IPS-20b (cell line): ENCODE results near the gene ALOXE3.
A peak's percentile ranks its signal among the peaks of the same experiment; 100 is the strongest.

ENCODE experiments used
- H3K27ac ChIP-seq: one replicate; pipeline ENCODE4 v1.5.1; 2013; ENCODE audit warnings: low read length
- H3K27me3 ChIP-seq: 2 replicates; pipeline ENCODE4 v1.6.1; 2013; ENCODE audit warnings: mild to moderate bottlenecking, low read length, inconsistent platforms; ENCODE audit not compliant: insufficient read depth
- H3K36me3 ChIP-seq: 2 replicates; pipeline ENCODE4 v1.6.1; 2013; ENCODE audit warnings: low read depth, mild to moderate bottlenecking, inconsistent platforms, low read length, moderate library complexity; ENCODE audit not compliant: insufficient read depth
- H3K4me1 ChIP-seq: 2 replicates; pipeline ENCODE4 v1.6.1; 2013; ENCODE audit warnings: mild to moderate bottlenecking, control low read depth, inconsistent platforms, low read length, moderate library complexity; ENCODE audit not compliant: insufficient read depth
- H3K4me3 ChIP-seq: 2 replicates; pipeline ENCODE4 v1.5.1; 2013; ENCODE audit warnings: mild to moderate bottlenecking, low read length, inconsistent platforms
- H3K9ac ChIP-seq: 2 replicates; pipeline ENCODE4 v1.6.1; 2013; ENCODE audit warnings: low read depth, mild to moderate bottlenecking, inconsistent platforms, low read length, moderate library complexity
- H3K9me3 ChIP-seq: 2 replicates; pipeline ENCODE4 v1.6.1; 2013; ENCODE audit warnings: mild to moderate bottlenecking, low read depth, low read length, inconsistent platforms; ENCODE audit not compliant: insufficient read depth

The ALOXE3 gene

DNA sequence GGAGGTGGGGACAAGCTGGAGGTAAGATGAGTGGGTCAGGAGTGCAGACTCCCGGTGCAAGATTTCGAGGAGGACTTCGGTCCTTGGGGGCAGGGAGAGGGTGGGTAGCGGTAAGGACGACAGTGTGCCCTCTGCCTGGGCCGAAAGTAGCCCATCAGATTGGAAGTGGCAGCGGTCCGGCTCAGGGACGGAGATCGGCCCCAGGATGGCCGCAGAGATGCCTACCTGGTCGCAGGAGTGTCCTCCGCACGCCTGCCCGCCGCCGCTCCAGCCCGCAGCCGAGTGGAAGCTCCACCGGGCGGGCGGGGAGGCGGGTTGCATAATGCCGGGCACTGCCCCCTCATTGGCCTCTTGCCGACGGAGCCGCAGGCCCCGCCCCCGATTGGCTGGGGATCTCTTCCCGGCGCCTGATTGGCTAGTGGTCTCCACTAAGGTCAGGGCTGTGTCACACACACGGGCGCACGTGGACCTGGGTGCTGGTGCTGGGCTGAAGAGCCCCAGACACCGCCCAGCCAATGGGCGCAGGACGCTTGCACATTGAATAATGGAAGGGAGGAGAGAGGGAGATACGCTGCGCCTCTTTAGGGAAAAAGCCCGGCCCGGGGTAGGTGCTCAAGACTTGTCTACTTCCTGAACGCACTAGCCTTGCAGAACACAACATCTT lies 33.9 kb upstream of the ALOXE3 start, which contains the start of gene PER1:
Gene PER1 (minus strand): TSS at position 293 of the 664 bp plus-strand sequence. CDS start 1,698 bp downstream, outside the sequence.
- Histone ChIP-seq H3K9ac (peak within 1 kb of the TSS; percentile 87; the same call in 1 of the 2 replicates), H3K4me3 (peak within 1 kb of the TSS; percentile 93), H3K9me3 (no peaks in the 10 kb centered on the region), H3K27ac (peak within 1 kb of the TSS; percentile 21), H3K4me1 (peaks cover 12% of the 10 kb centered on the region; the same call in 1 of the 2 replicates), H3K27me3 (no peaks in the 10 kb centered on the region), H3K36me3 (peaks cover 30% of the 10 kb centered on the region)

DNA sequence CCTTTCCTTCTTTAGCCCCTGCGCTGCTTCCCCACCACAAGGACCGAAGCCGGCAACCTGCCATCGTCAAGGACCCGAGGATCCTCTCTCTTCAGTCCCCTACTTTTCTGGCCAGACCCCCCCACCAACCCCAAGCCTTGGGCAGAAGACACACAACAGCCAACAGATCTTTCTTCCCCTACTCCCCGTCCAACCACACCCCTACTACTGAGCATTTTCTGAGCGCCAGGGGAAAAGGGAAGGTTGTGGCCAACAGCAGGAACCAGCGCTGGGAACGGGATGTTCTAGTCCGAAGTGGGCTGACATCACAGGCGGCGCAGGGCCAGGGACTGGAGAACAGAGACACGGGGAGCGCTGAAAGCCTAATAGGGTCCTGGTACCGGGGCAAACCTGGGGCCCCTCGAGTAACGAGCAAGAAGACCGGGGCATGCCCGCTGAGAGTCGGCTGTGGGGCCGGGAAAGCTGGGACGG lies 33.4 kb upstream of the ALOXE3 start:
- peak overlapping the region; percentile 21 for H3K27ac ChIP-seq
- peak overlapping the region; percentile 93 for H3K4me3 ChIP-seq
- H3K9ac ChIP-seq = peak overlapping the region; percentile 87; the same call in 1 of the 2 replicates
- H3K4me1 ChIP-seq = peaks cover 12% of the 10 kb centered on the region; the same call in 1 of the 2 replicates
- peaks cover 35% of the 10 kb centered on the region for H3K36me3 ChIP-seq
- H3K27me3 ChIP-seq = no peaks in the 10 kb centered on the region
- H3K9me3 ChIP-seq = no peaks in the 10 kb centered on the region

DNA sequence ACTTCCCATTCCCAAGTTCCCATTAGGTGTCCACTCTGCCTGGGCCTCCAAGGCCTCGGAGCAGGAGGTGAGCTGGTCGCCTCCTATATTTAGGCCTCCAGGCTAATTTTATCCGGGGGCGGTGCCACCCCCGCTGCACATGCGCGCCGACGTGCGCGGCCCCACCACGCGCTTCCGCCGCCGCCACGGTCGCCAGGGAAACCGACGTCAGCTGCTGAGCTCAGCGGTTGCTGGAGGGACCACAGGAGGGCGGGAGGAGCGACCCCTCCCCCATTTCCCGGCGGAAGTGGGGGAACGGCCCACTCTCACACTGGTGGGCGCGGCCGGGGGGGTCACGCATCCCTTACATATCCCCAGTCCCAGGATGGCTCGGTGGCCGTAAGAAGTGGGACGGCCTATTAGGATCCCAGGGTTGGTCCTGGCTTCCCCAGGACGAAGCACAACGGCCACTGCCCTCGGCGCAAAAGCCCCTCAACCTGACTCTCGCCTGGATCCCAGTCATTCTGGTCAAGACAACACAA lies 32.9 kb upstream of the ALOXE3 start:
- Histone ChIP-seq H3K4me3 (peak overlapping the region; percentile 93), H3K36me3 (peaks cover 40% of the 10 kb centered on the region), H3K9me3 (no peaks in the 10 kb centered on the region), H3K27me3 (no peaks in the 10 kb centered on the region), H3K4me1 (peaks cover 12% of the 10 kb centered on the region; the same call in 1 of the 2 replicates), H3K27ac (no peak overlapping the region), H3K9ac (peak overlapping the region; percentile 87; the same call in 1 of the 2 replicates)

DNA sequence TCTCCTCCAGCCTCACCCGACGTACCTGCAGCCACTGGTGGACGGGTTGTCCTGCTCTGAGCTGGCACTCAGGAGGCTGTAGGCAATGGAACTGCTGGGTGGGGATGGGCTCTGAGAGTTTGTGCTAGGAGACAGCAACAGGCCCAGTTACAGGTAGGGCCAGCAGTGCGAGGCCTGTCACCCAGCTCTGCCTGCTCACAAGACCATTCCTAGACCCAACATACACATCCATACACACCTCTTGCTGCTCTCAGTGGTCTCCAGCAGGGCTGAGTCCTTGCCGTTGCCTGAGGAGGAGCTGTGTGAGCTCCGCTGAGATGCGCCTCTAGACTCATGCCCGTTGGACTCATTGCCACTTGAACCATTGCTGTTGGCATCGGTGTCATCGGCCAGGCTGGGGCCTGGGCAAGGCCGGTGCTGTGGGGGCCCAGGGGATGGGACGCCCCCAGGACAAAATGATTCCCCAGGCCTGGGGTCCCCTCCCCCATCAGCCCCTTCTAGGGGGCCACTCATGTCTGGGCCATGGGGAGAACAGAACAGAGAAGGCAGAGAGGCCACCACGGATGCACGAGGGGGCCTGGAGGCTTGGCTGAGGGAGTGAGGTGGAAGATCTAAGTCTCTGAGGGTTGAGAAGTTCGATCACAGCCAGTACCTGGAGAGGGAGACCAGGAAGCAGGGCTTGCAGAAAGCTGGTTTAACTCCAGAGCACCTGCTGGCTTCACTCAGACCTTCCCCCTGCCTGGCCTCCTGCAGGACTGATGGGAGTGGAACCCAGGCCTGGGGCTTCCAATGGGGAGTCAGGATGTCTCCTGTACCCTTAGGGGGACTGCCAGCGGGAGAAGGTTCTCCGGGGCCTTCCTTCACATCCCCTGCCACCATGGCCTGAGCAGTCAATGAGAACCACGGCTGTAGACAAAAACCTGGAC lies 32.1 kb upstream of the ALOXE3 start:
- H3K4me1 ChIP-seq = peaks cover 10% of the 10 kb centered on the region; the same call in 1 of the 2 replicates
- H3K9me3 ChIP-seq = no peaks in the 10 kb centered on the region
- H3K27me3 ChIP-seq = no peaks in the 10 kb centered on the region
- H3K9ac ChIP-seq = peak overlapping the region; percentile 31; the same call in 1 of the 2 replicates
- H3K36me3 ChIP-seq = peaks cover 48% of the 10 kb centered on the region
- H3K27ac ChIP-seq = no peak overlapping the region
- H3K4me3 ChIP-seq = peak overlapping the region; percentile 93; the same call in 1 of the 2 replicates

DNA sequence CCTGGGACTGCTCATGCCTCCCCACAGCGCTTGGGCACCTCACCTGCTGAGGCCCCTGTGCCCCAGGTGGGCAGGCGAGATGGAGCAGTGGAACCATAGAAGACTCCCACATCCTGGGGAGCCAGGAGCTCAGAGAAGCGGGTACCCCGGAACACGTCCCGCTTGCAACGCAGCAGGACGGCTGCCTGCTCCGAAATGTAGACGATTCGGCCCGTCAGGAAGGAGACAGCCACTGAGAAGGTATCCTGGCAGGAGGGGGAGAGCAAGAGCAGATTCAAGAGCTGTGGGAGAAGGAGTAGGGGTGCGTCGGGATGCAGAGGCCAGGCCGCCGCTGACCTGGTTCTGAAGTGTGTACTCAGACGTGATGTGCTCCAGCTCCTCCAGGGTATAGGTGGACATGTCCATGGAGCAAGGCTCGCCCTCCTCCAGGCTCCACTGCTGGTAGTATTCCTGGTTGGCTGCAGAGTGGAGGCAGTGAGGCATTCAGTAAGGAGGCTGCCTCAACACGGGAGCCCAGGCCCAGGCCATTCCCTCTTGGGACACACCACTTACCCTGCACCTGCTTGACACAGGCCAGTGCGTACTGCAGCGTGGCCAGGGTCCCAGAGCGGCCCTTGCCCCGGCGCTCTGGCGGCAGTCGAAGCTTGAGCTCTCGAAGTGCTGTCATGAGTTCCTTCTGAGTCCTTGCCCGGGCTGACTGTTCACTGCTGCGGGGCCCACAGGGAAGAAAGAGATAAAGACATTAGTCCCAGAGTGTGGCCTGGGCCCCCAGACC lies 31.3 kb upstream of the ALOXE3 start:
- no peak overlapping the region for H3K27ac ChIP-seq
- H3K4me1 ChIP-seq = peaks cover 3% of the 10 kb centered on the region; the same call in 1 of the 2 replicates
- H3K36me3 ChIP-seq = peaks cover 54% of the 10 kb centered on the region
- no peak overlapping the region for H3K9ac ChIP-seq
- no peak overlapping the region for H3K4me3 ChIP-seq
- no peaks in the 10 kb centered on the region for H3K9me3 ChIP-seq
- H3K27me3 ChIP-seq = no peaks in the 10 kb centered on the region

DNA sequence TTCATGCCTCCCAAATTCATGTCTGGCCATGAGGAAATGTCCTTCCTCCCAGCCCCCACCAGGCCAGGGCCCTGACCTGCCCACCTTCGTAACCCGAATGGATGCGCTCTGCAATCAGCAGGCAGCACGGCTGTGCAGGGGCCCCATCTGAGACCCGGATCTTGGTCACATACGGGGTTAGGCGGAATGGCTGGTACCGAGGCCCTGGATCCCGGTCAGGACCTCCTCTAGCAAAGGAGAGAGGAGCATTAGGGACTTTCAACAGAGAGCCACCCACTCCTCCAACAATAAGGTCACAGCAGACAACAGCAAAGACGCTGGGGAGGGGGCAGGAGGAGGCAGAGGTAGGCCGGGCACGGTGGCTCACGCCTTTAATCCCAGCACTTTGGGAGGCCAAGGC lies 30.2 kb upstream of the ALOXE3 start:
- no peaks in the 10 kb centered on the region for H3K9me3 ChIP-seq
- H3K27ac ChIP-seq = no peak overlapping the region
- H3K36me3 ChIP-seq = peaks cover 63% of the 10 kb centered on the region
- no peak overlapping the region for H3K4me3 ChIP-seq
- H3K4me1 ChIP-seq = no peaks in the 10 kb centered on the region
- H3K9ac ChIP-seq = no peak overlapping the region
- no peaks in the 10 kb centered on the region for H3K27me3 ChIP-seq

DNA sequence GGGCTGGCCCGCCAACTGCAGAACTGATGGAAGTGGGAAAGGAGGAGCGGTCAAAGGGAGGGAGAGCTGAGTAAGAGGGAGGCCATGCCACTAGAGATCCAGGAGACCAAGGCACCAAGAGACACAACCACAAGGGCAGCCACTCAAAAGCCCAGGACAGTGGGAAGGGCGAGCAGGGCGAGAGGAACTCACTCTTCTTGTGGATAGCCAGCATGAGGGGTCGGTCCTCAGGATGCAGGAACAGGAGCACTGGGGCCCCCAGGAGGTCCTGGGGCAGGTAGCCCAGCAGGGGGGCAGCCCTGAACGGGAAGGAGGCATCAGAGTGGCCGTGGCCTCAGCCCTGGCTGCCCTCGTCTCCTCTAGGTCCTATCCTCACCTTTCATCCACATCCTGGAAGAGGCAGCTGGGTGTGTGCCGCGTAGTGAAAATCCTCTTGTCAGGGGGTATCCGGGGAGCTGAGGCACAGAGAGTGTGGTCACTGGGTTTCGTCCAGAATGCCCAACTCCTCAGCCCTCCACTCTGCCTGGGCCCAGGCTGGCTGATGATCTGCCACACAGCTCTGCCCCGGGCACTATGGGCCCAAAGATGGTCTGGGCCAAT lies 29.6 kb upstream of the ALOXE3 start:
- Histone ChIP-seq H3K36me3 (peaks cover 63% of the 10 kb centered on the region), H3K9me3 (no peaks in the 10 kb centered on the region), H3K4me3 (no peak overlapping the region), H3K9ac (no peak overlapping the region), H3K27ac (no peak overlapping the region), H3K4me1 (no peaks in the 10 kb centered on the region), H3K27me3 (no peaks in the 10 kb centered on the region)

GRCh38 chr17:8147141-8147804 lies 29.0 kb upstream of the ALOXE3 start:
- no peak overlapping the region for H3K9ac ChIP-seq
- H3K36me3 ChIP-seq = peaks cover 66% of the 10 kb centered on the region
- H3K4me3 ChIP-seq = no peak overlapping the region
- H3K4me1 ChIP-seq = no peaks in the 10 kb centered on the region
- no peaks in the 10 kb centered on the region for H3K27me3 ChIP-seq
- no peak overlapping the region for H3K27ac ChIP-seq
- H3K9me3 ChIP-seq = no peaks in the 10 kb centered on the region

GRCh38 chr17:8146381-8147140 lies 28.2 kb upstream of the ALOXE3 start:
- Histone ChIP-seq H3K9me3 (no peaks in the 10 kb centered on the region), H3K9ac (no peak overlapping the region), H3K4me1 (no peaks in the 10 kb centered on the region), H3K27me3 (no peaks in the 10 kb centered on the region), H3K4me3 (no peak overlapping the region), H3K36me3 (peaks cover 72% of the 10 kb centered on the region), H3K27ac (no peak overlapping the region)

GRCh38 chr17:8145811-8146210 lies 27.5 kb upstream of the ALOXE3 start:
- no peak overlapping the region for H3K27ac ChIP-seq
- no peak overlapping the region for H3K4me3 ChIP-seq
- no peak overlapping the region for H3K9ac ChIP-seq
- H3K36me3 ChIP-seq = peaks cover 79% of the 10 kb centered on the region
- no peaks in the 10 kb centered on the region for H3K27me3 ChIP-seq
- H3K9me3 ChIP-seq = no peaks in the 10 kb centered on the region
- no peaks in the 10 kb centered on the region for H3K4me1 ChIP-seq
